ENCODE measurements around the gene COL19A1.

DNA sequence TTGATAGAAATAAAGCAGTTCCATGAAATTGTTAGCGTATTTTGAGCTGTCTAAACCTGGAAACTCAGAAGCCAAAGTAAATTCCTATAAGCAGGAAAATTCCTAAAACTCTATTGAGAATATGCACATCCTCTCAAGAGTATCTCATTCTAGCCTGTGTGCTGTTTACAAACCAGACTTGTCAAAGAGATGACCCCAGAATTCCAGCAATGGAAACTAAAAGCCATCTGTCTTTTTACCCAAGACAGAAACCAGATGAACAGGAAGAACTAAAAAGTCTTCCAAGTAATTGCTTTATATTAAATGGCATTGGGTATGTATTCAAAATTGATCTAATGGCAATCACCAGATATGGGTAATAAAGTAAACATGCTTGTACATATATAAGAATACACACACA lies 92.6 kb downstream of the COL19A1 start:
- TF ChIP-seq POLR2AphosphoS5 (IDR thresholded peaks at IDR 0.05; ENCODE audit: borderline replicate concordance, low read depth, low read length) (no peak), EZH2 (IDR thresholded peaks at IDR 0.05) (no peak)
